Measurements from ENCODE around the gene PRRC2B. TPM values are rescaled to one million over a fixed set of nuclear protein-coding genes. Genes with fewer than 3 reads are reported as not detected.

PRRC2B gene
- total RNA-seq, 1 donor from 2014 or later, result 505 TPM

DNA sequence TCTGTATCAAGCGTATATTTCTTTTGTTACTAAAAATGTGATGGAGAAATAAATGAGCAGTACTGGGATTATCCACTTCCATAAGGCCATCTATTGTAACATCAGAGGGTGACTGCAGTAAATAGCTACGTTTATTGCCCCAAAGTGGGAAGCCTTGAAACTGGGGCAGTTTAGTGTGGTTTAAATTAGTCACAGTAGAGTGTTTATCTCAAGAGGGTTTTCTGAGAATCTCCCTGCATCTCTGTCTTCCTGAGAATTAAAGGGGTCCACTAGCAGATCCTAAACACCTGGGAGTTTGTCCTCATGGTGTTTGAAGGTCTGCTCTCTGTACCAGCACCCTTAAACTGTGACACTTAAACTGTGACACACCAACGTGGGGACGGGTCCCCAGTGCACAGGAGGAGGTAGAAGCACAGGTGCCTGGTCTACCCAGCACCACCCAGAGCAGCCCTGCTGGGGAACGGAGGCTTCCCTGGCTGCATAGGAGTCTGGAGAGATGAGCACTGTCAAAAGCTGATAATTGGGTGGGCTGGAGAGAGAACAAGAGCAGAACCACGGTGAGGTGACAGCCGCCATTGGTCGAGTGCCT is 25.2 kb downstream of the PRRC2B start:
- Mint-ChIP-seq H3K27me3 (ENCODE audit: low read depth) (no peaks in the 10 kb centered on the region), H3K27ac (peak overlapping the region; percentile 94), H3K9me3 (peaks cover 2% of the 10 kb centered on the region), H3K4me1 (peaks cover 69% of the 10 kb centered on the region), H3K36me3 (peaks cover 10% of the 10 kb centered on the region), H3K4me3 (no peak overlapping the region)
- no peak for DNase-seq (ENCODE audit: low spot score in 2 of 2, unreplicated experiment in 2 of 2)
- TF ChIP-seq, protein P1, sequence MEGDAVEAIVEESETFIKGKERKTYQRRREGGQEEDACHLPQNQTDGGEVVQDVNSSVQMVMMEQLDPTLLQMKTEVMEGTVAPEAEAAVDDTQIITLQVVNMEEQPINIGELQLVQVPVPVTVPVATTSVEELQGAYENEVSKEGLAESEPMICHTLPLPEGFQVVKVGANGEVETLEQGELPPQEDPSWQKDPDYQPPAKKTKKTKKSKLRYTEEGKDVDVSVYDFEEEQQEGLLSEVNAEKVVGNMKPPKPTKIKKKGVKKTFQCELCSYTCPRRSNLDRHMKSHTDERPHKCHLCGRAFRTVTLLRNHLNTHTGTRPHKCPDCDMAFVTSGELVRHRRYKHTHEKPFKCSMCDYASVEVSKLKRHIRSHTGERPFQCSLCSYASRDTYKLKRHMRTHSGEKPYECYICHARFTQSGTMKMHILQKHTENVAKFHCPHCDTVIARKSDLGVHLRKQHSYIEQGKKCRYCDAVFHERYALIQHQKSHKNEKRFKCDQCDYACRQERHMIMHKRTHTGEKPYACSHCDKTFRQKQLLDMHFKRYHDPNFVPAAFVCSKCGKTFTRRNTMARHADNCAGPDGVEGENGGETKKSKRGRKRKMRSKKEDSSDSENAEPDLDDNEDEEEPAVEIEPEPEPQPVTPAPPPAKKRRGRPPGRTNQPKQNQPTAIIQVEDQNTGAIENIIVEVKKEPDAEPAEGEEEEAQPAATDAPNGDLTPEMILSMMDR (IDR thresholded peaks at IDR 0.05; ENCODE audit: unreplicated experiment), result no peak

DNA sequence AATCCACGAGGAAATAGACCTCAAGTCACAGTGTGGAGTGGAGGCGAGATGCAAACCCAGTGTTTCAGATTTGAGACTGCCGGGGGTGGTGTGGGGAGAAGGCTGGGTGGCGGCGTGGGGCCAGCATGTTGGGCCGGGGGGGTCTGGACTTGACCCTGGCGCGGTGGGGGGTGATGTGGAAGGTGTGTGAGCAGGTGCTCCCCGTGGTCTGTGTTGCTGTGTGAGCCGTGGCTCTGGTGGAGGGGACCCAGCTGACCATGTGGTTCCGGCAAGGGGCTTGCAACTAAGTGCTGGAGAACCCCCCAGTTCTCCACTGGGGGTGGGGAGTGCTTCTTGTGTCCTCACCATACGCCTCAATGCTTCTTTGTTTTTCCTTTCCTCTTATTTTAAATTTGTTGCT is 25.8 kb downstream of the PRRC2B start:
- Mint-ChIP-seq H3K4me1 (peaks cover 69% of the 10 kb centered on the region), H3K27ac (peak overlapping the region; percentile 94), H3K9me3 (no peaks in the 10 kb centered on the region), H3K36me3 (peaks cover 9% of the 10 kb centered on the region), H3K4me3 (no peak overlapping the region), H3K27me3 (ENCODE audit: low read depth) (no peaks in the 10 kb centered on the region)
- DNase-seq (ENCODE audit: low spot score in 2 of 2, unreplicated experiment in 2 of 2), result no peak
- TF ChIP-seq, protein P1 (IDR thresholded peaks at IDR 0.05; ENCODE audit: unreplicated experiment), result no peak

DNA sequence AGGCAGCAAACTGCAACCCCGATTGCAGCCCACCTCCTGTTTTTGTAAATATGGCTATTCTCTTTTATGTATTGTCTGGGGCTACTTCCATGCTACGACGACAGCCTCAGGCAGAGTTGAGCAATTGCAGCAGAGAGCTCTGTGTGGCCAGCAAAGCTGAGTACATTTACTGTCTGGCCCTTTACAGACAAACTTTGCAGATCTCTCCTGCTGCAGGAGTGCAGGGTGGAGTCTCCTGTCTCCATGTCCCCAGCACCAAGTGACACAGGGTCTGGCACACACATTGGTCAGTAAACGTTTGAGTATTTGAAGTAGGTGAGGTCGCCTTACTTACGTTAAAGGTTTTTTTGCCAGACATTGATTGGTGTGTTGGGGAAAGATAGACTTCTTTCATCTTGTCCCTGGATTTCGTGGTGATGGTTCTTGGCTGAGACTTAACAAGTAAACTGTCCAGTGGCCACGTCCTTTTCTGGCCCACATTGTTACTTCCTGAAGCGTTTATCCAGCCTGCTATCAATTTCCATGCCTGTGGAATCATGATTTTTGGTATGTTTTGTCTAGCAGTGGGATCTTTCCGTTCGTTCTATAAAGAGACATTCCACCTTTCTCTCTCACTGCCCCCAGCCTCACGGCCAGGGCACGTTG is 27.2 kb downstream of the PRRC2B start:
- peaks cover 69% of the 10 kb centered on the region for H3K4me1 Mint-ChIP-seq
- no peaks in the 10 kb centered on the region for H3K27me3 Mint-ChIP-seq (ENCODE audit: low read depth)
- TF ChIP-seq, protein P1 (IDR thresholded peaks at IDR 0.05; ENCODE audit: unreplicated experiment), result no peak
- H3K36me3 Mint-ChIP-seq, result peaks cover 5% of the 10 kb centered on the region
- no peak for DNase-seq (ENCODE audit: low spot score in 2 of 2, unreplicated experiment in 2 of 2)
- no peaks in the 10 kb centered on the region for H3K9me3 Mint-ChIP-seq
- H3K27ac Mint-ChIP-seq, result peak overlapping the region; percentile 90
- H3K4me3 Mint-ChIP-seq, result no peak overlapping the region

DNA sequence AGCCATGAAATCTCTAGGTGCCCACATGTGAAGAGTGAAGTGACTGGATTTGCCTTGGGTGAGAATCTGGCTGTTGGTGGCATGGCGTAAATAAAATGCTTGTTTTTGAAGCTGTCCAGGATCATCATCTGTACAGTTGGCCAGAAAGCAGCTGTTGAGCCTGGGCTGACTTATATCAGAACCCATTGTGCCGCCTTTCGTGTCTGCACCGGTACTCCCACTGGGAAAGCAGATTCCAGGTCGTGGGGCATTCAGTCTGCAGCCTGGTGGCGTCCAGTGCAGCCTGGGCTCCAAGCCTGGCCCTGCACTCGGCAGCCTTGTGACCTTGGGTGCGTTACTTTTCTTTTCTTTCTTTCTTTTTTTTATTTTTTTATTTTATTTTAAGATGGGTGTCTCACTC is 27.8 kb downstream of the PRRC2B start:
- TF ChIP-seq, protein P1 (IDR thresholded peaks at IDR 0.05; ENCODE audit: unreplicated experiment), result no peak
- H3K27ac Mint-ChIP-seq, result peak overlapping the region; percentile 90
- H3K4me1 Mint-ChIP-seq, result peaks cover 64% of the 10 kb centered on the region
- no peak overlapping the region for H3K4me3 Mint-ChIP-seq
- no peaks in the 10 kb centered on the region for H3K27me3 Mint-ChIP-seq (ENCODE audit: low read depth)
- DNase-seq (ENCODE audit: low spot score in 2 of 2, unreplicated experiment in 2 of 2), result no peak
- H3K9me3 Mint-ChIP-seq, result no peaks in the 10 kb centered on the region
- H3K36me3 Mint-ChIP-seq, result peaks cover 7% of the 10 kb centered on the region

DNA sequence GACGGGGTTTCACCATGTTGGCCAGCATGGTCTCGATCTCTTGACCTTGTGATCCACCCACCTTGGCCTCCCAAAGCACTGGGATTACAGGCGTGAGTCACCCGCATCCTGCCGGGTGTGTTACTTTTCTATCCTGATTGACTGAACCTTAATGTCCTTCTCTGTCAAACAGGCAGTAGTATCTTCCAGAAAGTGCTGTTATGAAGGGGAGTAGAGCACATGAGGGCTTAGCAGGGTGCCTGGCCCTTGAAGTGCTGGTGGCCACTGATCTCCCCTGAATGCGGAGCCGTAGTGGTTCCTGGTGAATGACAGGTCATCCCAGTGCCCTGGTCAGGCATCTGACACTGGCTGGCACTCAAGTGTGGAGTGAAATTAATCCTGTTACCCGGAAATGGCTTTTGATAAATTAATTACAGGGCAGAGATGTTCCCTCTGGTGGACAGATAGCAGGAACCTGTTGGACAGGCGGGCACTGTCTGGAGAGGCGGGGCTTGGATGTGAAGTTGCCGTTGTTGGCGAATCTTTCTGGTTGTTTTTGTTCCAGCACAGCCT is 28.4 kb downstream of the PRRC2B start:
- Mint-ChIP-seq H3K4me3 (peak overlapping the region; percentile 1), H3K4me1 (peaks cover 58% of the 10 kb centered on the region), H3K9me3 (no peaks in the 10 kb centered on the region)

More for the DNA sequence above, 28.4 kb downstream of the PRRC2B start:
- TF ChIP-seq, protein P1 (IDR thresholded peaks at IDR 0.05; ENCODE audit: unreplicated experiment), result no peak
- Mint-ChIP-seq H3K36me3 (peaks cover 12% of the 10 kb centered on the region), H3K27ac (peak overlapping the region; percentile 90), H3K27me3 (ENCODE audit: low read depth) (no peaks in the 10 kb centered on the region)
- DNase-seq (ENCODE audit: low spot score in 2 of 2, unreplicated experiment in 2 of 2), result no peak

Measured in mesothelial cell of epicardium (in vitro differentiated cells).